WERI-Rb-1 (cell line): ENCODE results near the gene CPEB3.

Experiments
- DNase-seq: peaks from one replicate; pipeline ENCODE4 v3.0.0-alpha.2; 2020
- H3K27ac ChIP-seq: fragments of 250-450 bp; sonication (Bioruptor Pico); 2 replicates; pipeline ENCODE4 v1.5.1; 2020; ENCODE audit warnings: mild to moderate bottlenecking, moderate library complexity
- H3K27me3 ChIP-seq: fragments of 250-450 bp; sonication (Bioruptor Pico); 2 replicates; pipeline ENCODE4 v1.5.1; 2021; ENCODE audit warnings: mild to moderate bottlenecking, low read depth, moderate library complexity; ENCODE audit not compliant: insufficient read depth, severe bottlenecking
- H3K36me3 ChIP-seq: fragments of 250-450 bp; sonication (Bioruptor Pico); 2 replicates; pipeline ENCODE4 v1.5.1; 2020; ENCODE audit warnings: mild to moderate bottlenecking, moderate library complexity
- H3K4me3 ChIP-seq: 2 replicates; pipeline ENCODE4 v1.5.1; 2011; ENCODE audit warnings: low read depth, mild to moderate bottlenecking, control low read depth, low read length
- H3K9me3 ChIP-seq: fragments of 250-450 bp; sonication (Bioruptor Pico); 2 replicates; pipeline ENCODE4 v1.5.1; 2021; ENCODE audit warnings: mild to moderate bottlenecking, moderate library complexity; ENCODE audit not compliant: severe bottlenecking
- CTCF ChIP-seq: IDR thresholded peaks from 2 replicates; pipeline ENCODE4 v1.5.1; 2011; ENCODE audit warnings: low read depth, mild to moderate bottlenecking, control low read depth, inconsistent platforms, low read length

CPEB3 gene

GRCh38 chr10:92313750-92314149 lies 22.9 kb upstream of the CPEB3 start:
- TF ChIP-seq CTCF: no peak

GRCh38 chr10:92309272-92309671 lies 18.4 kb upstream of the CPEB3 start:
- Histone ChIP-seq H3K36me3 (peaks cover 31% of the 10 kb centered on the region), H3K9me3 (no peaks in the 10 kb centered on the region), H3K27ac (no peak overlapping the region), H3K27me3 (no peaks in the 10 kb centered on the region), H3K4me3 (no peak overlapping the region)
- TF ChIP-seq CTCF: no peak
- DNase-seq: no peak

More at GRCh38 chr10:92313750-92314149, 22.9 kb upstream of the CPEB3 start:
- DNase-seq: no peak
- Histone ChIP-seq H3K9me3 (no peaks in the 10 kb centered on the region), H3K4me3 (no peak overlapping the region), H3K27ac (no peak overlapping the region), H3K27me3 (no peaks in the 10 kb centered on the region), H3K36me3 (peaks cover 49% of the 10 kb centered on the region)

- Histone ChIP-seq H3K9me3 (no peaks in the 10 kb centered on the region), H3K27ac (no peak overlapping the region), H3K27me3 (no peaks in the 10 kb centered on the region), H3K4me3 (no peak overlapping the region), H3K36me3 (peaks cover 13% of the 10 kb centered on the region; the same call in 1 of the 2 replicates)
- no peak for TF ChIP-seq CTCF
- no peak for DNase-seq
Observed at GRCh38 chr10:92305133-92306072, 14.5 kb upstream of the CPEB3 start.

GRCh38 chr10:92304061-92304460 lies 13.2 kb upstream of the CPEB3 start:
- no peak overlapping the region for H3K4me3 ChIP-seq
- DNase-seq: no peak
- TF ChIP-seq CTCF: no peak
- H3K27ac ChIP-seq: no peak overlapping the region
- H3K36me3 ChIP-seq: peaks cover 21% of the 10 kb centered on the region
- H3K9me3 ChIP-seq: no peaks in the 10 kb centered on the region
- H3K27me3 ChIP-seq: no peaks in the 10 kb centered on the region

GRCh38 chr10:92303096-92303495 lies 12.2 kb upstream of the CPEB3 start:
- H3K4me3 ChIP-seq: no peak overlapping the region
- TF ChIP-seq CTCF: no peak
- no peak for DNase-seq
- H3K27ac ChIP-seq: no peak overlapping the region
- no peaks in the 10 kb centered on the region for H3K9me3 ChIP-seq
- H3K36me3 ChIP-seq: peaks cover 22% of the 10 kb centered on the region
- H3K27me3 ChIP-seq: no peaks in the 10 kb centered on the region
